ENCODE measurements around the gene CNTNAP2.
"Not testable (repeated sequence)": the region's sequence is repeated elsewhere in the genome, so short reads cannot be mapped to it uniquely, and the experiment has no call there.

The CNTNAP2 gene

GRCh38 chr7:148262721-148263229 is 2146.2 kb downstream of the CNTNAP2 start:
- peak; percentile 63 for DNase-seq (ENCODE audit: low spot score)

DNA sequence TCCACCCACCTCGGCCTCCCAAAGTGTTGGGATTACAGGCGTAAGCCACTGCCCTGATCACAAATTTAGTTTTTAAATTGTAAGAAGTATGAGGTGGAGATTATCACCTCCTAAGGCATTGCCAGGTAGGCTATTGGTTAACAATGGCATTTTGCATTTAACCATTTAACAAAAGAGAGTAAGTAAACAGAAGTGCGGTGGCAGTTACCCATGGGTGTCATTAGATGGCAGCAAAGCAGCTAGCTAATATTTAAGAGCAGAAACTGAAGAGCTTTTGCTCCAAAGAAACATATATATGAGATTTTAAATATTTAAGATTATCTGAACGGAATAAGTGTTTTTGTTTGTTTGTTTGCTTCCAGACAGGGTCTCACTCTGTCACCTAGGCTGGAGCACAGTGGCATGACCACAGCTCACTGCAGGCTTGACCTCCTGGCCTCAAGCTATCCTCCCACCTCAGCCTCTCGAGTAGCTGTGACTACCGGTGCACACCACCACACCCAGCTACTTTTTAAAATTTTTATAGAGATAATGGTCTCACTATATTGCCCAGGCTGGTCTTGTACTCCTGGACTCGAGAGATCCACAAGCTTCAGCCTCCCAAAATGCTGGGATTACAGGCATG is 2148.4 kb downstream of the CNTNAP2 start:
- DNase-seq (ENCODE audit: low spot score): no peak

DNA sequence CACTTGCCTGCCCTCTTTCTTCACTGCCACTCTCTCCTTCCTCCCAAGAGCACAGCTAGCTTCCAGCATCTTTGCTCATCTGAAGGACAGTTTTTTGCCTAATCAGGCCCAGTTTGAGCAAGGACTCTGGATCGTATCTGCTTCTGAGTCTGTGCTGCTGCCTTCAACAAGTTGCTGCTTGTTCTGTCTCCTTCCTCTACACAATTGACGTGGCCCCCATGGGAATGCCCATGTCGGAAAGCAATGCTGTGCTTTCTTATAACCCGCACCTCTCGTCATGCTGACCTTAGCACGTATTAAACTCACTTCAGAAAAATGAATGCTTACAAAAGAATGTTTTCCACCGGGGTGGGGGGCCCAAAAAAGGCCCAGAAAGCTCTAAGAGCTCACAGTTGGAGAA is 2149.3 kb downstream of the CNTNAP2 start:
- DNase-seq (ENCODE audit: low spot score): no peak

DNA sequence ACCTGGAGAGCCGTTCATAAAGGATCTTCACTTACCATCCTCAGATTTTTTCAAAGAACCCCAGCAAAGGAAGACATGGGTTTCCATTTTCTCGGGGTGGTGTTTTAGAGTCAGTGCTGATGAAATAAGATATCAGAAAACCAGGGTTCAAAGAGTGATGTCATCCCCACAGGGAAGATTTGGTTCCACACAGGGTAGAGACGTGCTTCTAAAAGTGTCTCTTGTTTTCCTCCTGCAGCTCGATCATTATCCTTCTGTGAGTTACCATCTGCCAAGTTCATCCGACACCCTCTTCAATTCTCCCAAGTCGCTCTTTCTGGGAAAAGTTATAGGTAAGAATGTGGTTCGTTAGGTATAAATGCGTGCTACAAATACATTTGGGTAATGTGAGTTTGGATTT is 2150.2 kb downstream of the CNTNAP2 start:
- no peak for DNase-seq (ENCODE audit: low spot score)

- no peak for DNase-seq (ENCODE audit: low spot score)
These were observed 2154.0 kb downstream of the CNTNAP2 start for GRCh38 chr7:148270576-148270975.

GRCh38 chr7:148274118-148274517 is 2157.5 kb downstream of the CNTNAP2 start:
- DNase-seq (ENCODE audit: low spot score): no peak

DNA sequence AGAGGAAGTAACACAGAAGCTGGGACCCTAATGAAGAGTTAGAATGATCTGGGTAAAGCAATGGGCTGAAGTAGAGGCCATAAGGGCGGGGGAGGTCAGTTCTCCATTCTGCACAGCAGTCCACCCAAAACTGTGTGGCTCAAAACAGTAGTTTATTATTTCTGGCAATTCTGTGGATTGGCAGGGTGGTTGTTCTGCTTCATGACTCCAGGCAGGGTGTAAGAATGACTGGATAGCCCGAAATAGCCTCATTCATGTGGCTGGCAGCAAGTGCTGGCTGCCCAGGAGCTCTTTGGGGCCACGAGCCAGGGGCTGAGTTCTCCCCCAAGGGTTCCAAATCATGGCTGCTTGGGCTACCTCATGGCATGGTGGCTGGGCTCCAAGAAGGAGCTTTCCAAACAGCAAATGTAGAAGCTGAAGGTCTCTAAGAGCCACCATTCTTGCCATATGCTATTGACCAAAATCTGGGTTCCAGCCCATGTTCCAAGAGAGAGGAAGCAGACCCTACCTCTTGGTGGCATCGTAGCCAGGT is 2158.8 kb downstream of the CNTNAP2 start:
- no peak for DNase-seq (ENCODE audit: low spot score)

DNA sequence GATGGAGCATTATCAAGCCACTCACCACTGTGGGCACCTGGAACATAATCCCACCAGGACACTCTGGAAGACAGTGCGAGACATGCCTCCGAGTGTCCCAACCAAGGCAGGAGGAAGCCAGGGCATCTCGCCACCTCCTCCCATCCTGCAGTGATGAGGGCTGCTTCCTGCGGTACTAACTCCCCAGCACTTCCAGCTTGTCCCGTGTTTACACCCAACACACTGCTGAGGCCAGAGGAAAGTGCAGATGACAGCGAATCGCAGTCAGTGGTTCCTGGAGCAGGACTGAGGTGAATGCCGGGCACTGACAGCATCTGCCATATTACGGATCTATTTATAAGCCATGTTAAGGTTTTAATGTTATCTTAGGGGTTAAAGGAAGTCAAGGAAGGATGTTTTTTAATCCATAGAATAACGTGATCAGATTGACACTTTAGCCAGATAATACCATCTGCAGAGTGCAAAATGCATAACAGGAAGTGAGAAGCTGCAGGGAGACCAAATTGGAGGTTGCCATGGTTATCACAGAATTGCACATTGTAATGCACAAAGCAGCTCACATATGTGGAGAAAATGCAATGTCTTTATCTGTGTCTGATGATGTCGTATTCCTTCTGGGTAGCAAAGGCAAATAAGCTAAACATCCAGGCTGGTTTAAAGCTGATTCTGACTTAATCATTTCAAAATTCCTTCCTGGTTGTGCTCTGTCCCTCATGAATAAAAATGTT is 2159.9 kb downstream of the CNTNAP2 start:
- DNase-seq (ENCODE audit: low spot score): no peak

DNA sequence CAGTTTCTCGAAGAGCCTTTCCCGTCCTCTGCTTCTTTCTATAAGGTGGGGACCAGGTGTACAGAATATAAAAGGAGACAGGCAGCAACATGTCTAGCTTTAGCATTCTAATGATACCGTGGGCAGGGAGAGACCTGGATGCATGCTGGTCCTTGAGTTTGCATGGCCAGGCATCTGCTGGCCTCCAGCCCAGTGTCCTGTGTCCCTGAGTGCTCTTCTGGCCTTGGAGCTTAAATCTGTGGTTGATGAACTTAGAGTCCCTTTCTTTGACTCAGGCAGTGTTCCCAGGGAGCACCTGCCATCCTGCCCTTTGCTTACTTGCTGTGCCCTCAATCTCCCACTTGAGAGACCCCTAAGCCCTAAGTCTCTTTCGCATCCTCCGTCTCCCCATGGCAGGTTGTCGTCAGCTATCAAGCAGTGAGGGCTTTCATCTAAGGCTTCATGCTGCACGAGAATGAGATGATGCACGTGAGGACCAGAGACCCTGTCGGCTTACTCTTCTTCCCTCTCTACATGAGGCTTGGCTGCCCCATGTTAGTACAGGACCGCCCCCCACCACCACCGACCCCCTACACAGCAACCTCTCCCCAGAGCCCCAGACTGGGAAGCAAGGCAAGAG is 2160.6 kb downstream of the CNTNAP2 start:
- no peak for DNase-seq (ENCODE audit: low spot score)

DNA sequence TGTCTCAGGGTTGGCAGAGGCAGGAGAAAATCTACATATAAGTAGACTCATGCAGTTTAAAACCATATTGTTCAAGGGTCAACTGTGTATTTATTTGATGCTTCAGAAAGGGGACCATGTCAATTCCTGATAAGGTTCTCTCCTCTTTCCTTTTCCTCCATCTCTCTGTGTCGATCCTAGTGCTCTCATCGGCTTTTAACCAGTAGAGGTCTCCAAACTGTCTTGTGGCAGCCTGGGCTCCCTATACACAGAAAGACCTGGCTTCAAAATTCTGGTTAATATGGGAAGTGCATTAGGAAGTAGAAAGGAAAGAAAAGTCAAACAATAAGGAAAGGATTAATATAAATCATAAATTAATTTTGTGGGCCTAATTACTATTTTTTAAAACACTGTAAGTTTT is 2169.5 kb downstream of the CNTNAP2 start:
- no peak for DNase-seq (ENCODE audit: low spot score)

DNA sequence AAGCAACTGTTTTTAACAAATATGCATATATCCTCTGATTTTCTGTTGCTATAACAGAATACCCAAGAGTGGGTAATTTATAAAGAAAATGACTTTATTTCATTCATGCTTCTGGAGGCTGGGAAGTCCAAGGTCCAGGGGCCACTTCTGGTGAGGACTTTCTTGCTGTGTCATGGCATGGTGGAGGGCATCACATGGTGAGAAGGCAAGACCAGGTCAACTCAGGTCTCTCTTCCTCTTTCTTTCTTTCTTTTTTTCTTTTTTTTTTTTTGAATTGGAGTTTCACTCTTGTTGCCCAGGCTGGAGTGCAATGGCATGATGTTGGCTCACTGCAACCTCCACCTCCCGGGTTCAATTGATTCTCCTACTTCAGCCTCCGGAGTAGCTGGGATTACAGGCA is 2170.9 kb downstream of the CNTNAP2 start:
- no peak for DNase-seq (ENCODE audit: low spot score)

DNA sequence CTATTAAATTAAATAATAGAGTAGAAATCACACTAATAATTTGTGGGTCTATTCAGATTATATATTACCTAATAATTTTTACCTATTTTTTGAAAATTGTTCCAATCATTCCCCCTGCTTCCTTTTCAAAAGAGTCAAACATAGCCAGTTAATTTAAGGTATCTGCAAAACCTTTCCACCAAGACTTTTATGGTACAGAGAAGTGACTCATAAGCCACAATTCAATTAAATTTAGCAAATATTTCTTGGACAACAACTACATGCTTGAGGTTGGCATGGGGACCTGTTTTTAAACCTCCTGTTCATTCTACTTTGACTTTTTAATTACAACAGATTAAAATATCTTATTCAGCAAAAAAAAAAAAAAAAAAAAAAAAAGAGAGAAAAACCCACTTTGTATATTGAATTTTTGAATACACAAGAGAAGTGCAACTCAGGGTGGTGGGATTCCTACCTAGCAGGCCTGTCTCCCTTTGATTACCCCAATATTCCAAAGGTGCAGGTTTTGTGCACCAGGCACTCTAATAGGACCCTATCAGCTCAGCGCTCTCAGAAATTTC is 2172.1 kb downstream of the CNTNAP2 start:
- DNase-seq (ENCODE audit: low spot score): no peak

- no peak for DNase-seq (ENCODE audit: low spot score)
These were observed 2173.0 kb downstream of the CNTNAP2 start for GRCh38 chr7:148289630-148290029.

- DNase-seq (ENCODE audit: low spot score): no peak
These were observed 2173.9 kb downstream of the CNTNAP2 start for GRCh38 chr7:148290538-148290937.

DNA sequence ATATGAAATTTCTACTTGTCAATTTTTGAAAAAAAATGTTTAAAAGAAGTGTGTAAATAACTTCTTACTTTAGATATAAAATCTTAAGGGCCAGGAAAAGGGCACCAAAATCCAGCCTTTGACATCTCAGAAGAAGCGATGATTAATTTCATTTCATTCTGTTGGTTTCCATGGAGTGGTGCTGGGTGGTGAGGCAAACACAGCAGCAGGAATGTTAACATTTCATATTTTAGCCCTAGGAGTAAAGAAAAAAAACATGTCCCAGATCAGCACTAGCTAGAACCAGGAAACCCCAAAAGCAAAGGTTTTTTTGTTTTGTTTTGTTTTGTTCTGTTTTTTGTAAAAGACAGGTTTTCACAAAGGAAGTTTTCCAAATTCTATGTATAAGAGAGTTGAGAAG is 2175.2 kb downstream of the CNTNAP2 start:
- no peak for DNase-seq (ENCODE audit: low spot score)

- DNase-seq (ENCODE audit: low spot score): no peak
These were observed 2180.5 kb downstream of the CNTNAP2 start for GRCh38 chr7:148296994-148297644.

GRCh38 chr7:148298768-148299167 is 2182.2 kb downstream of the CNTNAP2 start:
- DNase-seq (ENCODE audit: low spot score): not testable (repeated sequence)

- no peak for DNase-seq (ENCODE audit: low spot score)
These were observed 2183.0 kb downstream of the CNTNAP2 start for GRCh38 chr7:148299350-148300276.

- DNase-seq (ENCODE audit: low spot score): not testable (repeated sequence)
These were observed 2185.8 kb downstream of the CNTNAP2 start for GRCh38 chr7:148302436-148302835.

DNA sequence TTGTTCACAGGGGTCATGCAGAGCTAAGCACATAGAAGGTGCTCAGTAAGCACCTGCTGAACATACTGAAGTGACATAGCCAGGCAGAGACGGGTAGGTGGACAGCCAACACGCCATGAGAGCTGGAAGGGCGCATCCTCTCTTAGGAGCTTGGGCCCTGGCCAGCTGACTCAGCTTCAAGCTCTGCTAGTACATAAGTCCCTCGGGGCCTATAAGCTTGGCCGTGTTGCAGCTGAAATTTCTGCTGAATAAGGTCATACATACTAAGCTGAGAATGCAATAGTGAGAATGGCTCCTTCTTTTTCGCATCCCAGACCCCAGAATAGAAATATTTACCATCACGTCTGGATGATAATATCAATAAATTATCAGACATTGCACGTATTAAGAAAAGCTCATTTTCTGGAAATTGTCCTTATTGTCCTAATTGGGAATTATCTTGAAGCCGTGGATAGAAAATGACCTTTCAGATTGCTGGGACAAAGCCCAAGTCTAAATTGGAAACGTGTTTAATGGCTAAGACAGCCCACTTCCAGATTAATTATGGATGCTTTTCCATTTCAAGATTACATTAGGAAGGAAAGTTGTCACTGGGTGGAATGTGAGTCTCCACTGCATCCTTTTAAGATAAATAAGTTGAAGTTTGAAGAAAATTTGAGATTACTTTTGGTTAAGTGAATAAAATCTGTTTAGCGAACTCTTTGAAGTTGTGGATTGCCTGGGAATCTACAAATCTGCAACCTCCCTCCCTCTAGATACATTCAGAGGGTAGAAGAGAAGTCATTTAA is 2186.9 kb downstream of the CNTNAP2 start:
- DNase-seq (ENCODE audit: low spot score): peak; percentile 33
